Dedifferentiated amniotic fluid mesenchymal stem cell (primary cell): ENCODE data around the gene VCX2.
"Not testable (repeated sequence)": the region's sequence is repeated elsewhere in the genome, so short reads cannot be mapped to it uniquely, and the experiment has no call there.

ENCODE experiments used
- DNase-seq: peaks from one replicate; pipeline ENCODE4 v3.0.0-alpha.2; 2016; ENCODE audit errors: extremely low spot score

VCX2 gene

GRCh38 chrX:8122538-8122937, 48.5 kb downstream of the VCX2 start:
- DNase-seq: no peak

GRCh38 chrX:8121391-8121790, 49.7 kb downstream of the VCX2 start:
- DNase-seq: not testable (repeated sequence)
